ENCODE measurements around the gene CETN1.

- TF ChIP-seq, protein P1, sequence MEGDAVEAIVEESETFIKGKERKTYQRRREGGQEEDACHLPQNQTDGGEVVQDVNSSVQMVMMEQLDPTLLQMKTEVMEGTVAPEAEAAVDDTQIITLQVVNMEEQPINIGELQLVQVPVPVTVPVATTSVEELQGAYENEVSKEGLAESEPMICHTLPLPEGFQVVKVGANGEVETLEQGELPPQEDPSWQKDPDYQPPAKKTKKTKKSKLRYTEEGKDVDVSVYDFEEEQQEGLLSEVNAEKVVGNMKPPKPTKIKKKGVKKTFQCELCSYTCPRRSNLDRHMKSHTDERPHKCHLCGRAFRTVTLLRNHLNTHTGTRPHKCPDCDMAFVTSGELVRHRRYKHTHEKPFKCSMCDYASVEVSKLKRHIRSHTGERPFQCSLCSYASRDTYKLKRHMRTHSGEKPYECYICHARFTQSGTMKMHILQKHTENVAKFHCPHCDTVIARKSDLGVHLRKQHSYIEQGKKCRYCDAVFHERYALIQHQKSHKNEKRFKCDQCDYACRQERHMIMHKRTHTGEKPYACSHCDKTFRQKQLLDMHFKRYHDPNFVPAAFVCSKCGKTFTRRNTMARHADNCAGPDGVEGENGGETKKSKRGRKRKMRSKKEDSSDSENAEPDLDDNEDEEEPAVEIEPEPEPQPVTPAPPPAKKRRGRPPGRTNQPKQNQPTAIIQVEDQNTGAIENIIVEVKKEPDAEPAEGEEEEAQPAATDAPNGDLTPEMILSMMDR (IDR thresholded peaks at IDR 0.05; ENCODE audit: borderline replicate concordance, extremely low read depth, low read length, poor library complexity, severe bottlenecking), result no peak
- no peak for TF ChIP-seq EZH2 (IDR thresholded peaks at IDR 0.05; ENCODE audit: borderline replicate concordance, low read depth, low read length, severe bottlenecking)
Observed at GRCh38 chr18:598124-598589, 18.0 kb downstream of the CETN1 start.
